GM23338 (cell line): Measurements from ENCODE around the gene PRAMEF33.
"Not testable (repeated sequence)": the region's sequence is repeated elsewhere in the genome, so short reads cannot be mapped to it uniquely, and the experiment has no call there.

Experiments used
- EZH2 ChIP-seq: fragments of 200-600 bp; sonication (generic); IDR thresholded peaks from one replicate; pipeline ENCODE4 v1.8.0; 2017; ENCODE audit warnings: antibody characterized with exemption, mild to moderate bottlenecking, low read depth; ENCODE audit not compliant: unreplicated experiment
- EZH2phosphoT487 ChIP-seq: fragments of 200-600 bp; sonication (generic); IDR thresholded peaks from one replicate; pipeline ENCODE4 v1.8.1; 2018; ENCODE audit warnings: antibody characterized with exemption; ENCODE audit not compliant: unreplicated experiment
- POLR2AphosphoS5 ChIP-seq: IDR thresholded peaks from 2 replicates; pipeline ENCODE4 v1.6.1; 2016; ENCODE audit warnings: antibody characterized with exemption, low read depth
- ZNF114 ChIP-seq: fragments of 250-450 bp; sonication (Bioruptor Pico); IDR thresholded peaks from 2 replicates; pipeline ENCODE4 v1.5.0; 2020; ENCODE audit warnings: mild to moderate bottlenecking, moderate library complexity
- TF ChIP-seq, protein P1 (sequence below), 2 experiments: fragments of 200-600 bp in 1 of 2; sonication (generic) in 1 of 2; conservative IDR thresholded peaks; 2 replicates each; pipeline versions ENCODE4 v1.5.1 to v1.6.1; 2016 to 2017; ENCODE audit warnings: antibody characterized with exemption in 2 of 2, low read depth in 2 of 2, mild to moderate bottlenecking in 2 of 2, moderate library complexity in 1 of 2

DNA sequence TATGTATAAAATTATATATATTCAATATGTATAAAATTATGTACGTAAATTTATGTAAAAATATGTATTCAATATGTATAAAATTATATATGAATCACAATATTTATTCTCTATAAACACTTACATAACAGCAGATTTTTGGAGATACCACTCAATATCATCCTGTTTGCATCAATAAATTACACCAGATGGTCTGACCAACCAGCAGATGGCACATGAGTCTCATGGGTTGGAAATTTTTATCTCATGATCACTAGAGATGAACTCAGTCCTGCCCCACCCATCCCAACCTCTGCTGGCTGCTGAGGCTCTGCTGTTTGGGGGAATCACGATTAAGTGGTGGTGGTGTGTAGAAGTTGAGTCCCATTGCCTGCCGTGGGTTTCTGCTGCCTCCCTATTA is 23.7 kb upstream of the PRAMEF33 start:
- TF ChIP-seq ZNF114 (CRISPR knock-in tag); POLR2AphosphoS5; EZH2phosphoT487; EZH2: not testable (repeated sequence)
- TF ChIP-seq, protein P1, sequence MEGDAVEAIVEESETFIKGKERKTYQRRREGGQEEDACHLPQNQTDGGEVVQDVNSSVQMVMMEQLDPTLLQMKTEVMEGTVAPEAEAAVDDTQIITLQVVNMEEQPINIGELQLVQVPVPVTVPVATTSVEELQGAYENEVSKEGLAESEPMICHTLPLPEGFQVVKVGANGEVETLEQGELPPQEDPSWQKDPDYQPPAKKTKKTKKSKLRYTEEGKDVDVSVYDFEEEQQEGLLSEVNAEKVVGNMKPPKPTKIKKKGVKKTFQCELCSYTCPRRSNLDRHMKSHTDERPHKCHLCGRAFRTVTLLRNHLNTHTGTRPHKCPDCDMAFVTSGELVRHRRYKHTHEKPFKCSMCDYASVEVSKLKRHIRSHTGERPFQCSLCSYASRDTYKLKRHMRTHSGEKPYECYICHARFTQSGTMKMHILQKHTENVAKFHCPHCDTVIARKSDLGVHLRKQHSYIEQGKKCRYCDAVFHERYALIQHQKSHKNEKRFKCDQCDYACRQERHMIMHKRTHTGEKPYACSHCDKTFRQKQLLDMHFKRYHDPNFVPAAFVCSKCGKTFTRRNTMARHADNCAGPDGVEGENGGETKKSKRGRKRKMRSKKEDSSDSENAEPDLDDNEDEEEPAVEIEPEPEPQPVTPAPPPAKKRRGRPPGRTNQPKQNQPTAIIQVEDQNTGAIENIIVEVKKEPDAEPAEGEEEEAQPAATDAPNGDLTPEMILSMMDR (conservative IDR thresholded peaks at IDR 0.05; ENCODE audit: low read depth in 2 of 2): not testable (repeated sequence)
